ENCODE measurements around the gene GRAP2. TPM values are rescaled to one million over a fixed set of nuclear protein-coding genes. Genes with fewer than 3 reads are reported as not detected.

GRAP2 gene
- total and polyA plus RNA-seq, 2 of the 8 experiments (the other 6 are each of a cell fraction or from before 2014, with no cell fraction given): 0.08 TPM; not detected in 1

GRCh38 chr22:39946126-39946502 lies 45.2 kb downstream of the GRAP2 start:
- 99% methylated on average over 4 of the region's 4 CpGs; no CpG with 5 or more reads in 1 of the 2 experiments for WGBS, 2 experiments (ENCODE audit: extremely low coverage in 1 of 2, insufficient coverage in 1 of 2, insufficient read length in 1 of 2, insufficient replicate concordance in 2 of 2, low coverage in 1 of 2, low lambda C conversion rate in 2 of 2, missing lambda C conversion rate in 1 of 2)
- peaks cover 8 to 23% (median 14%) of the 10 kb centered on the region in 4 experiments; a peak in 5 of 7 replicates for H3K4me1 ChIP-seq (replicated peaks in 1 of 4; ENCODE audit: control insufficient read depth in 3 of 4, insufficient read depth in 4 of 4, low read length in 3 of 4)
- no peak for TF ChIP-seq ATF3 (IDR thresholded peaks at IDR 0.05; ENCODE audit: insufficient read depth, low read depth, low read length)
- no peak for TF ChIP-seq SUZ12 (IDR thresholded peaks at IDR 0.05; ENCODE audit: low read length)
- TF ChIP-seq CBX5 (IDR thresholded peaks at IDR 0.05; ENCODE audit: low read depth, low read length): no peak
- no peak for TF ChIP-seq EGR1 (IDR thresholded peaks at IDR 0.05; ENCODE audit: borderline replicate concordance, low read depth, low read length)
- TF ChIP-seq BACH1 (IDR thresholded peaks at IDR 0.05; ENCODE audit: low read length): no peak
- no peak for TF ChIP-seq HDAC6 (IDR thresholded peaks at IDR 0.05; ENCODE audit: low read depth, low read length)
- TF ChIP-seq POLR2A (IDR thresholded peaks at IDR 0.05; ENCODE audit: control extremely low read depth in 1 of 2, low read depth in 2 of 2, low read length in 2 of 2): no peak
- no peak for TF ChIP-seq KDM5A (IDR thresholded peaks at IDR 0.05; ENCODE audit: low read length)
- TF ChIP-seq USF2 (IDR thresholded peaks at IDR 0.05; ENCODE audit: low read length): no peak
- TF ChIP-seq SIN3A (conservative IDR thresholded peaks at IDR 0.05 in 1 of 2, IDR thresholded peaks at IDR 0.05 in 1 of 2; ENCODE audit: low read depth in 1 of 2, low read length in 2 of 2): no peak
- TF ChIP-seq CBX8 (IDR thresholded peaks at IDR 0.05; ENCODE audit: borderline replicate concordance, low read depth, low read length): no peak
- no peak for TF ChIP-seq TCF12 (IDR thresholded peaks at IDR 0.05; ENCODE audit: low read depth, low read length)

More at GRCh38 chr22:39946126-39946502, 45.2 kb downstream of the GRAP2 start:
- POLR2A ChIA-PET (ENCODE audit: partially characterized antibody): interaction anchor here (0.6 kb wide), 1 partner anchor 20 kb away, joined by 3 read pairs; no protein-coding TSS in a partner anchor
- no peaks in the 10 kb centered on the region for H3K23me2 ChIP-seq (ENCODE audit: low read depth, low read length)
- H3K23ac ChIP-seq (ENCODE audit: insufficient read length): no peak overlapping the region
- CTCF ChIA-PET (ENCODE audit: partially characterized antibody): interaction anchor here (0.6 to 7.0 kb wide), 8 partner anchors 8 to 709 kb away, joined by 3 to 66 read pairs (median 4); partner anchors contain the start of gene TMA7B
- H3K4me3 ChIP-seq (ENCODE audit: extremely low read depth in 1 of 4, insufficient read depth in 2 of 4, low read depth in 3 of 4, low read length in 4 of 4): no peak overlapping the region
- H2AFZ ChIP-seq (ENCODE audit: low read length): no peak overlapping the region
- H3K4ac ChIP-seq (replicated peaks; ENCODE audit: insufficient read length, low read depth, low read length): no peak overlapping the region
- no peak overlapping the region for H2BK120ac ChIP-seq (replicated peaks; ENCODE audit: low read depth, low read length)
- H3K14ac ChIP-seq (ENCODE audit: insufficient read length): no peak overlapping the region
- H2BK20ac ChIP-seq (ENCODE audit: low read length): no peak overlapping the region
- H3K27ac ChIP-seq (ENCODE audit: low read depth, low read length): no peak overlapping the region
- H4K91ac ChIP-seq (replicated peaks; ENCODE audit: insufficient read length, low read length): no peak overlapping the region
- no peak for FAIRE-seq
- no peak overlapping the region for H2AK5ac ChIP-seq (ENCODE audit: low read depth, low read length)
- H2BK12ac ChIP-seq (ENCODE audit: low read depth, low read length): no peak overlapping the region
- H2BK15ac ChIP-seq (ENCODE audit: low read length): no peak overlapping the region
- no peaks in the 10 kb centered on the region for H3K9me3 ChIP-seq (ENCODE audit: insufficient read depth in 2 of 2, low read depth in 1 of 2, low read length in 1 of 2)
- H3K79me1 ChIP-seq (ENCODE audit: low read depth, low read length): no peaks in the 10 kb centered on the region
- H3K4me2 ChIP-seq (ENCODE audit: insufficient read depth in 1 of 2, low read depth in 2 of 2, low read length in 2 of 2): no peak overlapping the region
- H3K18ac ChIP-seq (ENCODE audit: extremely low read depth, low read length): no peak overlapping the region
- H3K36me3 ChIP-seq (ENCODE audit: control insufficient read depth in 2 of 4, insufficient read depth in 4 of 4, low read length in 3 of 4): no peaks in the 10 kb centered on the region
- no peaks in the 10 kb centered on the region for H4K20me1 ChIP-seq (replicated peaks in 1 of 2; ENCODE audit: control insufficient read depth in 1 of 2, insufficient read depth in 2 of 2, low read length in 2 of 2)
- H4K8ac ChIP-seq (ENCODE audit: extremely low read depth, insufficient read depth, low read length): no peak overlapping the region
- no peak overlapping the region for H3K56ac ChIP-seq (replicated peaks; ENCODE audit: insufficient read length, low read depth, low read length)
- H3K79me2 ChIP-seq (ENCODE audit: control insufficient read depth in 1 of 2, insufficient read depth in 2 of 2, low read length in 2 of 2): no peaks in the 10 kb centered on the region
- no peak for DNase-seq (ENCODE audit: low read depth in 1 of 2, low spot score in 2 of 2)
- H4K5ac ChIP-seq (ENCODE audit: insufficient read length, low read depth, low read length): no peak overlapping the region
- H3K27me3 ChIP-seq (replicated peaks in 1 of 4; ENCODE audit: control insufficient read depth in 3 of 4, extremely low read depth in 1 of 4, insufficient read depth in 3 of 4, low read length in 3 of 4): no peaks in the 10 kb centered on the region; a peak in 1 of 7 replicates
- H2BK5ac ChIP-seq (ENCODE audit: low read depth, low read length): no peak overlapping the region
- no peak overlapping the region for H3K9ac ChIP-seq (replicated peaks in 1 of 4; ENCODE audit: extremely low read depth in 1 of 4, low read depth in 3 of 4, low read length in 3 of 4)

Measured in H1 (cell line).